H1 (cell line): ENCODE results near the gene ZMIZ1. TPM values are rescaled to one million over a fixed set of nuclear protein-coding genes. Genes with fewer than 3 reads are reported as not detected.

Source experiments
- CTCF ChIA-PET: fragments of 300-600 bp; sonication (Branson Sonifier 250); formaldehyde crosslinking; loops from one replicate; lab custom pipeline; 2021; ENCODE audit not compliant: partially characterized antibody; lab: Charles Lee
- POLR2A ChIA-PET: fragments of 300-600 bp; sonication (Branson Sonifier 250); formaldehyde crosslinking; loops from one replicate; lab custom pipeline; 2021; ENCODE audit warnings: inconsistent platforms; ENCODE audit not compliant: partially characterized antibody; lab: Charles Lee
- DNase-seq, 2 experiments: peaks; one replicate each; pipeline versions ENCODE4 v3.0.0 to v3.0.0-alpha.2; 2010 to 2022; ENCODE audit warnings: low spot score in 2 of 2, low read depth in 1 of 2, mixed read lengths in 1 of 2
- FAIRE-seq: peaks from 2 replicates; lab custom pipeline; 2011; peaks lifted over from hg19 to GRCh38; lab: Jason Lieb, UNC
- H2AFZ ChIP-seq: 2 replicates; pipeline ENCODE4 v1.8.1; 2012; ENCODE audit warnings: low read length, inconsistent platforms
- H2AK5ac ChIP-seq: 2 replicates; pipeline ENCODE4 v1.6.1; 2013; ENCODE audit warnings: low read depth, low read length
- H2BK120ac ChIP-seq: replicated peaks from 2 replicates; pipeline ENCODE3; 2013; ENCODE audit warnings: low read depth, low read length, inconsistent platforms
- H2BK12ac ChIP-seq: 2 replicates; pipeline ENCODE4 v1.6.1; 2013; ENCODE audit warnings: low read depth, low read length
- H2BK15ac ChIP-seq: 2 replicates; pipeline ENCODE4 v1.6.1; 2013; ENCODE audit warnings: low read length
- H2BK20ac ChIP-seq: 2 replicates; pipeline ENCODE4 v1.6.1; 2013; ENCODE audit warnings: low read length
- H2BK5ac ChIP-seq: 2 replicates; pipeline ENCODE4 v1.6.1; 2013; ENCODE audit warnings: low read depth, low read length
- H3K14ac ChIP-seq: 2 replicates; pipeline ENCODE4 v1.6.1; 2013; ENCODE audit warnings: inconsistent platforms; ENCODE audit not compliant: insufficient read length
- H3K18ac ChIP-seq: 2 replicates; pipeline ENCODE4 v1.6.1; 2013; ENCODE audit warnings: low read length; ENCODE audit errors: extremely low read depth
- H3K23ac ChIP-seq: 2 replicates; pipeline ENCODE4 v1.6.1; 2013; ENCODE audit warnings: inconsistent platforms; ENCODE audit not compliant: insufficient read length
- H3K23me2 ChIP-seq: 2 replicates; pipeline ENCODE4 v1.6.1; 2013; ENCODE audit warnings: low read depth, low read length
- H3K27ac ChIP-seq: 2 replicates; pipeline ENCODE4 v1.6.1; 2011; ENCODE audit warnings: low read depth, low read length, inconsistent platforms
- H3K27me3 ChIP-seq, 4 experiments: replicated peaks in 1 of 4; 1 replicate in 1 of 4; 2 replicates in 3 of 4; pipeline versions ENCODE4 v1.6.1 to v1.8.1; 2011 to 2013; ENCODE audit warnings: low read length in 3 of 4, mild to moderate bottlenecking in 3 of 4, inconsistent platforms in 2 of 4, mixed read lengths in 2 of 4, moderate library complexity in 1 of 4; ENCODE audit not compliant: control insufficient read depth in 3 of 4, insufficient read depth in 3 of 4; ENCODE audit errors: extremely low read depth in 1 of 4
- H3K36me3 ChIP-seq, 4 experiments: 2 replicates each; pipeline versions ENCODE4 v1.6.1 to v1.8.1; 2011 to 2013; ENCODE audit warnings: mild to moderate bottlenecking in 4 of 4, low read length in 3 of 4, moderate library complexity in 2 of 4, control low read depth in 1 of 4, inconsistent platforms in 1 of 4; ENCODE audit not compliant: insufficient read depth in 4 of 4, control insufficient read depth in 2 of 4
- H3K4ac ChIP-seq: replicated peaks from 2 replicates; pipeline ENCODE3; 2013; ENCODE audit warnings: low read length, low read depth, mixed read lengths, inconsistent platforms; ENCODE audit not compliant: insufficient read length
- H3K4me1 ChIP-seq, 4 experiments: replicated peaks in 1 of 4; 1 replicate in 1 of 4; 2 replicates in 3 of 4; pipeline versions ENCODE4 v1.6.1 to v1.8.1; 2011 to 2013; ENCODE audit warnings: low read length in 3 of 4, inconsistent platforms in 2 of 4, mixed read lengths in 1 of 4; ENCODE audit not compliant: insufficient read depth in 4 of 4, control insufficient read depth in 3 of 4
- H3K4me2 ChIP-seq, 2 experiments: 2 replicates each; pipeline versions ENCODE4 v1.6.1 to v1.8.1; 2011 to 2013; ENCODE audit warnings: low read depth in 2 of 2, low read length in 2 of 2, control low read depth in 1 of 2, inconsistent platforms in 1 of 2, mild to moderate bottlenecking in 1 of 2; ENCODE audit not compliant: insufficient read depth in 1 of 2
- H3K4me3 ChIP-seq, 4 experiments: fragments of 200-600, 300-600 bp in 1 of 4; sonication (generic), shearing (Covaris generic), sonication (Bioruptor Twin) in 1 of 4; 2 replicates each; pipeline versions ENCODE4 v1.5.1 to v1.8.1; 2011 to 2016; ENCODE audit warnings: low read length in 4 of 4, low read depth in 3 of 4, control low read depth in 2 of 4, inconsistent platforms in 2 of 4, mild to moderate bottlenecking in 2 of 4, mixed read lengths in 1 of 4, moderate library complexity in 1 of 4; ENCODE audit not compliant: insufficient read depth in 2 of 4; ENCODE audit errors: extremely low read depth in 1 of 4
- H3K56ac ChIP-seq: replicated peaks from 2 replicates; pipeline ENCODE3; 2013; ENCODE audit warnings: low read depth, mild to moderate bottlenecking, mixed read lengths, low read length, inconsistent platforms; ENCODE audit not compliant: insufficient read length
- H3K79me1 ChIP-seq: 2 replicates; pipeline ENCODE4 v1.6.1; 2013; ENCODE audit warnings: low read depth, low read length, control low read depth
- H3K79me2 ChIP-seq, 2 experiments: 2 replicates each; pipeline versions ENCODE4 v1.6.1 to v1.8.1; 2012 to 2013; ENCODE audit warnings: low read length in 2 of 2, mild to moderate bottlenecking in 2 of 2, inconsistent platforms in 1 of 2; ENCODE audit not compliant: insufficient read depth in 2 of 2, control insufficient read depth in 1 of 2
- H3K9ac ChIP-seq, 4 experiments: replicated peaks in 1 of 4; 1 replicate in 1 of 4; 2 replicates in 3 of 4; pipeline versions ENCODE4 v1.6.1 to v1.8.1; 2011 to 2013; ENCODE audit warnings: low read depth in 3 of 4, low read length in 3 of 4, control low read depth in 2 of 4, mild to moderate bottlenecking in 2 of 4, moderate library complexity in 2 of 4, inconsistent platforms in 1 of 4; ENCODE audit errors: extremely low read depth in 1 of 4
- H3K9me3 ChIP-seq, 2 experiments: 2 replicates each; pipeline versions ENCODE4 v1.6.1 to v1.8.1; 2012 to 2013; ENCODE audit warnings: mild to moderate bottlenecking in 2 of 2, moderate library complexity in 2 of 2, control low read depth in 1 of 2, inconsistent platforms in 1 of 2, low read depth in 1 of 2, low read length in 1 of 2, mixed read lengths in 1 of 2; ENCODE audit not compliant: insufficient read depth in 2 of 2
- H4K20me1 ChIP-seq, 2 experiments: replicated peaks in 1 of 2; 2 replicates each; pipeline versions ENCODE3 to v1.8.1; 2011 to 2013; ENCODE audit warnings: inconsistent platforms in 2 of 2, low read length in 2 of 2, mild to moderate bottlenecking in 1 of 2; ENCODE audit not compliant: insufficient read depth in 2 of 2, control insufficient read depth in 1 of 2
- H4K5ac ChIP-seq: 2 replicates; pipeline ENCODE4 v1.6.1; 2013; ENCODE audit warnings: low read length, low read depth, mixed read lengths, inconsistent platforms; ENCODE audit not compliant: insufficient read length
- H4K8ac ChIP-seq: 2 replicates; pipeline ENCODE4 v1.8.0; 2013; ENCODE audit warnings: mild to moderate bottlenecking, moderate library complexity, low read length, inconsistent platforms; ENCODE audit not compliant: insufficient read depth; ENCODE audit errors: extremely low read depth
- H4K91ac ChIP-seq: replicated peaks from 2 replicates; pipeline ENCODE3; 2013; ENCODE audit warnings: low read length, mixed read lengths, inconsistent platforms; ENCODE audit not compliant: insufficient read length
- BRCA1 ChIP-seq: IDR thresholded peaks from 2 replicates; pipeline ENCODE4 v1.6.1; 2012; ENCODE audit warnings: low read depth, low read length, improper control_type of control experiment
- CEBPB ChIP-seq: IDR thresholded peaks from 2 replicates; pipeline ENCODE4 v1.6.1; 2012; ENCODE audit warnings: low read depth, low read length
- EP300 ChIP-seq, 2 experiments: IDR thresholded peaks; 1 replicate in 1 of 2; 2 replicates in 1 of 2; pipeline ENCODE4 v1.6.1; 2011 to 2012; ENCODE audit warnings: low read depth in 2 of 2, low read length in 2 of 2, mild to moderate bottlenecking in 2 of 2, borderline replicate concordance in 1 of 2, inconsistent platforms in 1 of 2, moderate library complexity in 1 of 2
- FOSL1 ChIP-seq: IDR thresholded peaks from 2 replicates; pipeline ENCODE4 v1.6.1; 2011; ENCODE audit warnings: mild to moderate bottlenecking, low read depth, low read length, moderate library complexity; ENCODE audit not compliant: insufficient read depth
- KDM5A ChIP-seq: fragments of 200-600 bp; IDR thresholded peaks from 2 replicates; pipeline ENCODE4 v1.7.1; 2012; ENCODE audit warnings: mild to moderate bottlenecking, low read length, inconsistent platforms, mixed read lengths
- SP1 ChIP-seq: IDR thresholded peaks from 2 replicates; pipeline ENCODE4 v1.6.1; 2011; ENCODE audit warnings: low read depth, low read length
- TCF12 ChIP-seq: IDR thresholded peaks from 2 replicates; pipeline ENCODE4 v1.6.1; 2011; ENCODE audit warnings: low read depth, mild to moderate bottlenecking, low read length
- WGBS, 2 experiments: shearing (Covaris generic) in 1 of 2; methylation state at CpG; one replicate each; pipeline versions ENCODE4 v1.1.6 to v1.1.7; 2013 to 2015; ENCODE audit warnings: low lambda C conversion rate in 2 of 2, mixed read lengths in 2 of 2, inconsistent platforms in 1 of 2, low coverage in 1 of 2, missing lambda C conversion rate in 1 of 2; ENCODE audit not compliant: insufficient replicate concordance in 2 of 2, insufficient coverage in 1 of 2, insufficient read length in 1 of 2; ENCODE audit errors: extremely low coverage in 1 of 2, missing lambda C conversion rate in 1 of 2; 5-methylcytosine and 5-hydroxymethylcytosine counted together
- polyA plus RNA-seq, 7 experiments: library from polyadenylated mRNA; depleted of rRNA in 3 of 7; stranded (reverse) in 5 of 7; unstranded in 2 of 7; fragments of >200 nt in 5 of 7; fragments of 200-250 nt in 2 of 7; gene quantifications; 1 replicate in 5 of 7; 2 replicates in 1 of 7; 4 replicates in 1 of 7; pipeline versions ENCODE4 v1.2.1 to v1.2.3, GENCODE V29; 2011 to 2013; ENCODE audit warnings: missing spikeins in 2 of 7, mixed read lengths in 2 of 7
- total RNA-seq: library from RNA; stranded (reverse); fragmentation: NEBNext Ultra II Directional; extraction: Animal tissue kit (Norgen Biotek cat#: 25700); gene quantifications from 2 replicates; pipeline ENCODE4 v1.2.1, GENCODE V29; 2021

Gene ZMIZ1
- total and polyA plus RNA-seq, 2 of the 8 experiments (the other 6 are each of a cell fraction or from before 2014, with no cell fraction given), result 8.1 to 28.0 TPM

GRCh38 chr10:79143879-79144278, 75.1 kb downstream of the ZMIZ1 start:
- Histone ChIP-seq H3K14ac (no peak overlapping the region), H2AK5ac (peak overlapping the region; percentile 75; the same call in 1 of the 2 replicates), H2BK12ac (0 out of 2 replicates have a peak overlapping the region, but pooled peaks have one; percentile 27), H3K36me3 (peaks cover 0 to 16% (median 4%) of the 10 kb centered on the region in 4 experiments; a peak in 4 of 8 replicates), H3K79me1 (peaks cover 15% of the 10 kb centered on the region), H3K79me2 (peaks cover 0 to 3% of the 10 kb centered on the region in 2 experiments; a peak in 1 of 4 replicates), H3K4ac (no peak overlapping the region), H2BK120ac (no peak overlapping the region), H4K20me1 (peaks cover 0 to 10% of the 10 kb centered on the region in 2 experiments), H2AFZ (no peak overlapping the region), H3K4me2 (no peak overlapping the region; a peak in 1 of 4 replicates), H4K91ac (no peak overlapping the region), H4K5ac (no peak overlapping the region), H3K9me3 (no peaks in the 10 kb centered on the region), H3K27ac (no peak overlapping the region), H3K18ac (no peak overlapping the region), H2BK5ac (no peak overlapping the region), H3K4me3 (no peak overlapping the region), H3K23ac (no peak overlapping the region), H3K9ac (no peak overlapping the region), H3K27me3 (no peaks in the 10 kb centered on the region), H2BK15ac (no peak overlapping the region), H2BK20ac (no peak overlapping the region), H3K4me1 (peaks cover 0 to 25% (median 13%) of the 10 kb centered on the region in 4 experiments; a peak in 5 of 7 replicates), H3K23me2 (peaks cover 3% of the 10 kb centered on the region), H4K8ac (no peak overlapping the region), H3K56ac (no peak overlapping the region)
- no peak for FAIRE-seq
- POLR2A ChIA-PET, result interaction anchor here (1.0 to 2.4 kb wide), 3 partner anchors 11 to 38 kb away, joined by 3 to 10 read pairs (median 3); no protein-coding TSS in a partner anchor
- no peak for DNase-seq
- CTCF ChIA-PET, result interaction anchor here (1.0 to 3.0 kb wide), 10 partner anchors 12 to 54 kb away, joined by 3 to 14 read pairs (median 7); no protein-coding TSS in a partner anchor
- 94% methylated on average over 9 of the region's 11 CpGs; no CpG with 5 or more reads in 1 of the 2 experiments for WGBS, 2 experiments
- no peak for TF ChIP-seq FOSL1
- TF ChIP-seq BRCA1, result no peak
- TF ChIP-seq KDM5A, result no peak
- TF ChIP-seq EP300 (IDR thresholded peaks at IDR 0.05; ENCODE audit: borderline replicate concordance in 1 of 2, low read depth in 2 of 2, low read length in 2 of 2), result no peak
- TF ChIP-seq TCF12, result no peak
- no peak for TF ChIP-seq CEBPB
- TF ChIP-seq SP1, result no peak
